Measurements from ENCODE around the gene ARHGAP24.
"Not testable (repeated sequence)": the region's sequence is repeated elsewhere in the genome, so short reads cannot be mapped to it uniquely, and the experiment has no call there.

ARHGAP24 gene

GRCh38 chr4:85963231-85963630 is 488.3 kb downstream of the ARHGAP24 start:
- peak; percentile 69 for DNase-seq (ENCODE audit: low read depth)
- no peak overlapping the region for H3K4me3 ChIP-seq (ENCODE audit: control insufficient read depth, low read depth, low read length)
- no peak for TF ChIP-seq CTCF (conservative IDR thresholded peaks at IDR 0.05; ENCODE audit: control insufficient read depth, insufficient read depth, low read depth, low read length)

- TF ChIP-seq CTCF (conservative IDR thresholded peaks at IDR 0.05; ENCODE audit: control insufficient read depth, insufficient read depth, low read depth, low read length) = peak; percentile 13
- no peak overlapping the region for H3K4me3 ChIP-seq (ENCODE audit: control insufficient read depth, low read depth, low read length)
- DNase-seq (ENCODE audit: low read depth) = no peak
These were observed 489.3 kb downstream of the ARHGAP24 start for GRCh38 chr4:85964298-85964697.

- not testable (repeated sequence) for H3K4me3 ChIP-seq (ENCODE audit: control insufficient read depth, low read depth, low read length); DNase-seq (ENCODE audit: low read depth)
These were observed 490.1 kb downstream of the ARHGAP24 start for GRCh38 chr4:85965017-85965416.

- no peak for DNase-seq (ENCODE audit: low read depth)
These were observed 490.6 kb downstream of the ARHGAP24 start for GRCh38 chr4:85965529-85965928.

GRCh38 chr4:85966373-85966772 is 491.4 kb downstream of the ARHGAP24 start:
- peak; percentile 45 for DNase-seq (ENCODE audit: low read depth)
- no peak overlapping the region for H3K4me3 ChIP-seq (ENCODE audit: control insufficient read depth, low read depth, low read length)
- no peak for TF ChIP-seq CTCF (conservative IDR thresholded peaks at IDR 0.05; ENCODE audit: control insufficient read depth, insufficient read depth, low read depth, low read length)

More at GRCh38 chr4:85965529-85965928, 490.6 kb downstream of the ARHGAP24 start:
- no peak overlapping the region for H3K4me3 ChIP-seq (ENCODE audit: control insufficient read depth, low read depth, low read length)
- no peak for TF ChIP-seq CTCF (conservative IDR thresholded peaks at IDR 0.05; ENCODE audit: control insufficient read depth, insufficient read depth, low read depth, low read length)

- no peak overlapping the region for H3K4me3 ChIP-seq (ENCODE audit: control insufficient read depth, low read depth, low read length)
- DNase-seq (ENCODE audit: low read depth) = peak; percentile 42
- TF ChIP-seq CTCF (conservative IDR thresholded peaks at IDR 0.05; ENCODE audit: control insufficient read depth, insufficient read depth, low read depth, low read length) = no peak
These were observed 492.9 kb downstream of the ARHGAP24 start for GRCh38 chr4:85967872-85968271.

- TF ChIP-seq CTCF (conservative IDR thresholded peaks at IDR 0.05; ENCODE audit: control insufficient read depth, insufficient read depth, low read depth, low read length) = peak; percentile 56
- DNase-seq (ENCODE audit: low read depth) = peak; percentile 77
- no peak overlapping the region for H3K4me3 ChIP-seq (ENCODE audit: control insufficient read depth, low read depth, low read length)
These were observed 494.2 kb downstream of the ARHGAP24 start for GRCh38 chr4:85968945-85969819.
